ENCODE measurements around the gene CH25H.
"Not testable (repeated sequence)": the region's sequence is repeated elsewhere in the genome, so short reads cannot be mapped to it uniquely, and the experiment has no call there.

CH25H gene

GRCh38 chr10:89203237-89203636, 3.9 kb downstream of the CH25H start:
- TF ChIP-seq Cebpa-rat (IDR thresholded peaks at IDR 0.05): no peak
- H3K4me3 ChIP-seq: no peak overlapping the region
- peaks cover 0 to 48% (median 40%) of the 10 kb centered on the region in 11 experiments; a peak in 20 of 22 replicates for H3K27me3 ChIP-seq
- no peak overlapping the region for H3K9ac ChIP-seq
- H3K36me3 ChIP-seq: no peaks in the 10 kb centered on the region
- peak overlapping the region in 2 of 11 experiments; percentile 82 to 95; a peak in 1 of 22 replicates for H3K4me2 ChIP-seq
- peaks cover 0 to 18% (median 6%) of the 10 kb centered on the region in 11 experiments; a peak in 9 of 22 replicates for H4K20me1 ChIP-seq
- H3K27ac ChIP-seq: peak overlapping the region in 2 of 11 experiments; percentile 14 to 98; a peak in 3 of 22 replicates
- peaks cover 17 to 34% (median 19%) of the 10 kb centered on the region in 10 experiments for H3K4me1 ChIP-seq
- no peaks in the 10 kb centered on the region for H3K9me3 ChIP-seq (replicated peaks in 1 of 11)

DNA sequence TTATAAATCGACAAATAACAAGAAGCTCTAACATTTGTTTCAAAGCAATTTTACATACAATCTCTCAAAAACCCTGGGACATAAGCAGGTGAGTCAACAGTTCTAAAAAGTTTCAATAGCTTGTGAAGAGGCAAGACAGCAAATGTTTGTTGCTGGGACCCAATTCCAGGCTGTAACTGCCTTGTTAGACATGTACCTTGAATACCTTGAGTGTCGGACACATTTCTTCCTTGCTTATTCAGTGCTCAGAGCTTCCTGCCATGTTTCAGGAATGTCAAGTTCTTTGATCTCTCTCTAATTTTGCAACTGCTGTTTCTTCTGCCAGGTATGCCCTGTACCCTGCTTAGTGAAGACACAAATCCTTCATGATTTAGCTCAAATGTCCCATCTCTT, 5.1 kb downstream of the CH25H start:
- Histone ChIP-seq H3K27ac (no peak overlapping the region), H3K27me3 (peaks cover 0 to 36% (median 27%) of the 10 kb centered on the region in 11 experiments; a peak in 19 of 22 replicates), H4K20me1 (peaks cover 0 to 9% (median 3%) of the 10 kb centered on the region in 11 experiments; a peak in 7 of 22 replicates), H3K36me3 (no peaks in the 10 kb centered on the region), H3K9ac (no peak overlapping the region), H3K9me3 (replicated peaks in 1 of 11) (no peaks in the 10 kb centered on the region), H3K4me2 (peak overlapping the region in 2 of 11 experiments; percentile 32 to 34; a peak in 3 of 22 replicates), H3K4me3 (no peak overlapping the region), H3K4me1 (peaks cover 5 to 29% (median 7%) of the 10 kb centered on the region in 10 experiments)
- no peak for TF ChIP-seq Cebpa-rat (IDR thresholded peaks at IDR 0.05)

GRCh38 chr10:89201345-89202032, 5.6 kb downstream of the CH25H start:
- Histone ChIP-seq H3K36me3 (no peaks in the 10 kb centered on the region), H3K9ac (no peak overlapping the region)
- no peak for TF ChIP-seq Cebpa-rat (IDR thresholded peaks at IDR 0.05)

DNA sequence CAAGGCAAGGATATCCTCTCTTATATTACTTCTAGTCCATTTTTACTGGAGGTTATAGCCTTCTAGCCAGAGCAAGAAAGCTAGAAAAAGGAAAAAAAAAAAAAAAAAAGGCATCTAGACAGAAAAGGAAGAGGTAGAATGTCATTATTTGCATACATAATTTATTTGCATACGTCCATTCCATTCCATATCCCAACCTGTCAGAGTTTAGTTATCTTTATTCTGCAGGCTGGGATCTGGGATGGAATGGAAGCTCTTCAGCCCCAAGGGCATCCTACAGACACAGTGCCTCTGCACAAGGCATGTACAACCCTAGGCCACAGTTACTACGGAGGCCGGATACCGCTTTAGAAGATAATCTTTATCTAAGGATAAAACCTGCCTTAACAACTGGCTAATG, 9.6 kb downstream of the CH25H start:
- Histone ChIP-seq H3K9me3 (replicated peaks in 1 of 11) (no peaks in the 10 kb centered on the region), H3K27ac (no peak overlapping the region), H3K27me3 (no peaks in the 10 kb centered on the region), H3K4me1 (peaks cover 0 to 10% (median 0%) of the 10 kb centered on the region in 10 experiments; a peak in 3 of 20 replicates), H3K4me3 (no peak overlapping the region), H3K36me3 (no peaks in the 10 kb centered on the region), H4K20me1 (no peaks in the 10 kb centered on the region), H3K4me2 (no peak overlapping the region), H3K9ac (no peak overlapping the region)
- no peak for TF ChIP-seq Cebpa-rat (IDR thresholded peaks at IDR 0.05)

More at GRCh38 chr10:89201345-89202032, 5.6 kb downstream of the CH25H start:
- Histone ChIP-seq H3K9me3 (replicated peaks in 1 of 11) (no peaks in the 10 kb centered on the region), H3K27me3 (peaks cover 0 to 30% (median 22%) of the 10 kb centered on the region in 11 experiments; a peak in 19 of 22 replicates), H4K20me1 (peaks cover 0 to 3% (median 0%) of the 10 kb centered on the region in 11 experiments; a peak in 3 of 22 replicates), H3K4me1 (peaks cover 0 to 29% (median 2%) of the 10 kb centered on the region in 10 experiments; a peak in 13 of 20 replicates), H3K4me3 (no peak overlapping the region), H3K27ac (no peak overlapping the region), H3K4me2 (peak overlapping the region in 1 of 11 experiments; percentile 32; a peak in 1 of 22 replicates)

DNA sequence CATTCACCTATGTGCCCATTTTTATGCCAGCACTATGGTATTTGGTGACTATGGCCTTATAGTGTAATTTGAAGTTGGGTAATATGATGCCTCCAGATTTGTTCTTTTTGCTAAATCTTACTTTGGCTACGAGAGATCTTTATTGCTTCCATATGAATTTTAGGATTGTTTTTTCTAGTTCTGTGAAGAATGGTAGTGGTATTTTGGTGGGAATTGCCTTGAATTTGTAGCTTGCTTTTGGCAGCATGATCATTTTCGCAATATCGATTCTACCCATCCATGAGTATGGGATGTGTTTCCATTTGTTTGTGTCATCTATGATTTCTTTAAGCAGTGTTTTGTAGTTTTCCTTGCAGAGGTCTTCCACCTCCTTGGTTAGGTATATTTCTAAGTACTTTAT, 15.8 kb downstream of the CH25H start:
- not testable (repeated sequence) for H4K20me1 ChIP-seq; H3K27ac ChIP-seq; H3K27me3 ChIP-seq; H3K9ac ChIP-seq; H3K36me3 ChIP-seq; H3K4me3 ChIP-seq; H3K9me3 ChIP-seq (replicated peaks in 1 of 11); H3K4me1 ChIP-seq; H3K4me2 ChIP-seq

GRCh38 chr10:89189211-89189734, 17.8 kb downstream of the CH25H start:
- Histone ChIP-seq H3K27ac (no peak overlapping the region), H3K27me3 (no peaks in the 10 kb centered on the region), H4K20me1 (no peaks in the 10 kb centered on the region), H3K4me3 (no peak overlapping the region), H3K4me1 (peaks cover 8 to 19% (median 13%) of the 10 kb centered on the region in 10 experiments; a peak in 18 of 20 replicates), H3K4me2 (no peak overlapping the region), H3K36me3 (no peaks in the 10 kb centered on the region), H3K9me3 (replicated peaks in 1 of 11) (0 out of 22 replicates have a peak, but pooled peaks cover 0 to 5% (median 0%) of the 10 kb centered on the region in 11 experiments), H3K9ac (no peak overlapping the region)
- no peak for TF ChIP-seq Cebpa-rat (IDR thresholded peaks at IDR 0.05)

- H3K4me3 ChIP-seq: no peak overlapping the region
- no peaks in the 10 kb centered on the region for H4K20me1 ChIP-seq
- H3K27ac ChIP-seq: no peak overlapping the region
- H3K9ac ChIP-seq: no peak overlapping the region
- no peaks in the 10 kb centered on the region for H3K36me3 ChIP-seq
- H3K4me1 ChIP-seq: peaks cover 10 to 24% (median 16%) of the 10 kb centered on the region in 10 experiments; a peak in 18 of 20 replicates
- H3K27me3 ChIP-seq: no peaks in the 10 kb centered on the region
- TF ChIP-seq Cebpa-rat (IDR thresholded peaks at IDR 0.05): no peak
- H3K9me3 ChIP-seq (replicated peaks in 1 of 11): peaks cover 0 to 10% (median 4%) of the 10 kb centered on the region in 11 experiments; a peak in 11 of 22 replicates
- peak overlapping the region in 7 of 11 experiments; percentile 23 to 75 (median 51); a peak in 7 of 22 replicates for H3K4me2 ChIP-seq
These were observed 21.5 kb downstream of the CH25H start for GRCh38 chr10:89185658-89186057.

DNA sequence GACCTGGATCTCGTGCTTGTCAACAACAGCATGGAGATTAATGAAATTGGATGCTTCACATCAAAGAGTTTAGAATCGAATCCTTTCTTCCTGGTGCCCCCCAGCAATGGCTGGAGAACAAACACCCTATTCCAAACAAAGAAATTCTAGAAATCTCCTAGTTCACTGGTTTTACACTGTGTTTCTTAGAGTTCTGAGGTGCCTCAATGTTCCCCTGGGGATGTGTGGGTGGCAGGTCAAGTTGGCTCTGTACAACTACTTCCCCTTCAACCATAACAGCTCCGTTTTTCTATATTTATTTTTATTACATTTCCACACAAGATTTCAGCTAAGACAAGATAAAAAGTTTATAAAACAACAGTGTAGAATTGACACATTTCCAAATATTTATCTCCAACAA, 22.5 kb downstream of the CH25H start:
- Histone ChIP-seq H4K20me1 (no peaks in the 10 kb centered on the region), H3K4me1 (peaks cover 10 to 24% (median 16%) of the 10 kb centered on the region in 10 experiments; a peak in 18 of 20 replicates), H3K4me2 (peak overlapping the region; percentile 39 to 75 (median 51)), H3K4me3 (no peak overlapping the region), H3K9me3 (replicated peaks in 1 of 11) (peaks cover 0 to 20% (median 8%) of the 10 kb centered on the region in 11 experiments; a peak in 11 of 22 replicates), H3K9ac (no peak overlapping the region), H3K36me3 (no peaks in the 10 kb centered on the region), H3K27me3 (no peaks in the 10 kb centered on the region), H3K27ac (no peak overlapping the region)
- no peak for TF ChIP-seq Cebpa-rat (IDR thresholded peaks at IDR 0.05)

DNA sequence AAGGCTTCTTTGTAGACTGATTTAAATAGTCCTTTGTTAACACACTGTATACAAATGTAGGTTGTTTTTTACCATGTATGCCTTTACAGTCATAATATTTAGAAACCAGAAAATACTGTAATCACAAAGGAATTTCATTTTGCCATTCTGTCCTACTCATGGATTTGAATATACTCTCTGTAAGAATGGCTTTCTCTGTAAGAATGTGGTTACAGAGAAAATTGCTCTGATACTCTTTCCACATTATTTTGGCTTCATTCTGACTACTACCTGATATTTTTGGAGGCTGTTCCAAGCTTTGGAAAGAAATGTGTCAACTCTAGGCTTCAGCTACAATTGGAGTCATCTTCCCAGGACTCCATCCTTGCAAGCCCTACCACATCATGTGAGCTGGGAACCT, 23.5 kb downstream of the CH25H start:
- H3K4me2 ChIP-seq: 0 out of 22 replicates have a peak overlapping the region, but pooled peaks of 1 of the 11 experiments have one; percentile 65
- H3K27me3 ChIP-seq: no peaks in the 10 kb centered on the region
- H3K4me1 ChIP-seq: peaks cover 10 to 24% (median 16%) of the 10 kb centered on the region in 10 experiments; a peak in 18 of 20 replicates
- H3K27ac ChIP-seq: no peak overlapping the region
- no peaks in the 10 kb centered on the region for H3K36me3 ChIP-seq
- peaks cover 0 to 17% (median 8%) of the 10 kb centered on the region in 11 experiments; a peak in 11 of 22 replicates for H3K9me3 ChIP-seq (replicated peaks in 1 of 11)
- H4K20me1 ChIP-seq: no peaks in the 10 kb centered on the region
- no peak overlapping the region for H3K9ac ChIP-seq
- no peak overlapping the region for H3K4me3 ChIP-seq
- no peak for TF ChIP-seq Cebpa-rat (IDR thresholded peaks at IDR 0.05)
